HG03108 (cell line): ENCODE data around the gene C1orf174.
A peak's percentile ranks its signal among the peaks of the same experiment; 100 is the strongest.

Experiments
- ATAC-seq: cut with Tn5 transposase; IDR thresholded peaks from one replicate; pipeline ENCODE4 v1.9.1; 2021; ENCODE audit warnings: moderate library complexity; ENCODE audit not compliant: unreplicated experiment

The C1orf174 gene

GRCh38 chr1:3910857-3911845 lies 11.1 kb upstream of the C1orf174 start:
- no peak for ATAC-seq

GRCh38 chr1:3910049-3910731 lies 10.1 kb upstream of the C1orf174 start:
- no peak for ATAC-seq

GRCh38 chr1:3909615-3910014 lies 9.5 kb upstream of the C1orf174 start:
- ATAC-seq, result no peak

GRCh38 chr1:3908886-3909517 lies 8.9 kb upstream of the C1orf174 start:
- ATAC-seq, result no peak

- no peak for ATAC-seq
Observed at GRCh38 chr1:3907621-3908165, 7.6 kb upstream of the C1orf174 start.

- ATAC-seq, result no peak
Observed at GRCh38 chr1:3907031-3907534, 7.0 kb upstream of the C1orf174 start.

- no peak for ATAC-seq
Observed at GRCh38 chr1:3906672-3907020, 6.6 kb upstream of the C1orf174 start.

- ATAC-seq, result no peak
Observed at GRCh38 chr1:3905953-3906671, 6.0 kb upstream of the C1orf174 start.

- no peak for ATAC-seq
Observed at GRCh38 chr1:3905266-3905952, 5.3 kb upstream of the C1orf174 start.

- ATAC-seq, result no peak
Observed at GRCh38 chr1:3904843-3905185, 4.7 kb upstream of the C1orf174 start.

GRCh38 chr1:3904006-3904842 lies 4.2 kb upstream of the C1orf174 start:
- ATAC-seq, result no peak

- ATAC-seq, result no peak
Observed at GRCh38 chr1:3903141-3904005, 3.3 kb upstream of the C1orf174 start.

- no peak for ATAC-seq
Observed at GRCh38 chr1:3902571-3903091, 2.6 kb upstream of the C1orf174 start.

- ATAC-seq, result no peak
Observed at GRCh38 chr1:3902111-3902511, 2.0 kb upstream of the C1orf174 start.

- ATAC-seq, result peak; percentile 36
Observed at GRCh38 chr1:3900969-3901529, 977 bp upstream of the C1orf174 start.

- ATAC-seq, result no peak
Observed at GRCh38 chr1:3899754-3900149, 320 bp downstream of the C1orf174 start.

- ATAC-seq, result no peak
Observed at GRCh38 chr1:3898994-3899753, 898 bp downstream of the C1orf174 start.
